WTC11 (cell line): ENCODE results near the gene YWHAH. TPM values are rescaled to one million over a fixed set of nuclear protein-coding genes. Genes with fewer than 3 reads are reported as not detected.

Experiments used
- ATAC-seq: fragments of 200-7000 bp; cut with Tn5 transposase; 2 replicates; pipeline ENCODE4 v1.10.0; 2021; ENCODE audit warnings: mild to moderate bottlenecking, moderate library complexity
- CTCF ChIA-PET: fragments of 300-600 bp; sonication (Branson Sonifier 250); formaldehyde crosslinking; loops from one replicate; lab custom pipeline; 2021; ENCODE audit warnings: antibody characterized with exemption; lab: Charles Lee
- POLR2A ChIA-PET: fragments of 350-600 bp; sonication (Branson Sonifier 250); formaldehyde crosslinking; loops from one replicate; lab custom pipeline; 2021; ENCODE audit warnings: antibody characterized with exemption; lab: Charles Lee
- DNase-seq: peaks from one replicate; pipeline ENCODE4 v3.0.0; 2021; ENCODE audit warnings: low spot score
- H3K27ac Mint-ChIP-seq: 2 replicates; pipeline ENCODE4 v1.8.0; 2021; ENCODE audit warnings: mixed read lengths
- H3K27me3 Mint-ChIP-seq: 2 replicates; pipeline ENCODE4 v1.8.0; 2021; ENCODE audit warnings: low read depth, mild to moderate bottlenecking, moderate library complexity, mixed read lengths
- H3K36me3 Mint-ChIP-seq: 2 replicates; pipeline ENCODE4 v1.8.0; 2021; ENCODE audit warnings: mixed read lengths
- H3K4me1 Mint-ChIP-seq: 2 replicates; pipeline ENCODE4 v1.8.0; 2022; ENCODE audit warnings: mixed read lengths
- H3K4me3 Mint-ChIP-seq: 2 replicates; pipeline ENCODE4 v1.8.0; 2021; ENCODE audit warnings: mild to moderate bottlenecking, moderate library complexity, mixed read lengths
- H3K9me3 Mint-ChIP-seq: 2 replicates; pipeline ENCODE4 v1.8.0; 2021; ENCODE audit warnings: mixed read lengths
- AFF4 ChIP-seq: sonication (generic); formaldehyde crosslinking; IDR thresholded peaks from 2 replicates; pipeline ENCODE4 v1.8.1; 2023; ENCODE audit warnings: mild to moderate bottlenecking, missing genetic modification reagents, borderline replicate concordance
- ATF1 ChIP-seq: sonication (generic); formaldehyde crosslinking; IDR thresholded peaks from 2 replicates; pipeline ENCODE4 v1.8.1; 2023; ENCODE audit warnings: mild to moderate bottlenecking, moderate library complexity, missing genetic modification reagents
- CREM ChIP-seq: sonication (generic); formaldehyde crosslinking; IDR thresholded peaks from 2 replicates; pipeline ENCODE4 v1.8.1; 2022; ENCODE audit warnings: mild to moderate bottlenecking, missing genetic modification reagents, moderate library complexity
- CTCF ChIP-seq: fragments of 200-600 bp; IDR thresholded peaks from 2 replicates; pipeline ENCODE4 v1.8.0; 2022; ENCODE audit warnings: antibody characterized with exemption
- IRF1 ChIP-seq: sonication (generic); formaldehyde crosslinking; IDR thresholded peaks from 2 replicates; pipeline ENCODE4 v1.8.0; 2023; ENCODE audit warnings: missing genetic modification reagents
- MXD4 ChIP-seq: fragments of 250-450 bp; sonication (Bioruptor Pico); IDR thresholded peaks from 2 replicates; pipeline ENCODE4 v1.8.0; 2021; ENCODE audit warnings: mild to moderate bottlenecking, moderate library complexity, borderline replicate concordance
- NFATC4 ChIP-seq: fragments of 250-450 bp; sonication (Bioruptor Pico); IDR thresholded peaks from 2 replicates; pipeline ENCODE4 v1.9.0; 2021; ENCODE audit warnings: mild to moderate bottlenecking
- NFYB ChIP-seq: sonication (generic); formaldehyde crosslinking; conservative IDR thresholded peaks from 2 replicates; pipeline ENCODE4 v1.8.0; 2022; ENCODE audit warnings: low read depth, missing genetic modification reagents
- NR3C1 ChIP-seq: sonication (generic); formaldehyde crosslinking; conservative IDR thresholded peaks from 2 replicates; pipeline ENCODE4 v1.8.1; 2023; ENCODE audit warnings: low read depth, mild to moderate bottlenecking, missing genetic modification reagents
- PRDM15 ChIP-seq: sonication (generic); formaldehyde crosslinking; IDR thresholded peaks from 2 replicates; pipeline ENCODE4 v1.8.0; 2022; ENCODE audit warnings: missing genetic modification reagents
- SMAD4 ChIP-seq: sonication (generic); formaldehyde crosslinking; IDR thresholded peaks from 2 replicates; pipeline ENCODE4 v1.8.0; 2022; ENCODE audit warnings: mild to moderate bottlenecking, missing genetic modification reagents
- STAT6 ChIP-seq: sonication (generic); formaldehyde crosslinking; conservative IDR thresholded peaks from 2 replicates; pipeline ENCODE4 v1.8.1; 2023; ENCODE audit warnings: mild to moderate bottlenecking, low read depth, missing genetic modification reagents, moderate library complexity
- TEAD1 ChIP-seq: sonication (generic); formaldehyde crosslinking; IDR thresholded peaks from 2 replicates; pipeline ENCODE4 v1.8.0; 2022; ENCODE audit warnings: mild to moderate bottlenecking, missing genetic modification reagents
- TEAD4 ChIP-seq: sonication (generic); formaldehyde crosslinking; IDR thresholded peaks from 2 replicates; pipeline ENCODE4 v1.8.0; 2022; ENCODE audit warnings: mild to moderate bottlenecking, missing genetic modification reagents
- ZBTB21 ChIP-seq: sonication (generic); formaldehyde crosslinking; IDR thresholded peaks from 2 replicates; pipeline ENCODE4 v1.8.1; 2023; ENCODE audit warnings: mild to moderate bottlenecking, missing genetic modification reagents, borderline replicate concordance
- ZNF121 ChIP-seq: sonication (generic); formaldehyde crosslinking; IDR thresholded peaks from 2 replicates; pipeline ENCODE4 v1.8.0; 2023; ENCODE audit warnings: missing genetic modification reagents
- ZNF317 ChIP-seq: sonication (generic); formaldehyde crosslinking; IDR thresholded peaks from 2 replicates; pipeline ENCODE4 v1.8.1; 2023; ENCODE audit warnings: low read depth, mild to moderate bottlenecking, moderate library complexity, missing genetic modification reagents, borderline replicate concordance
- total RNA-seq: library from RNA; stranded (reverse); gene quantifications from 3 replicates; pipeline ENCODE4 v1.2.3, GENCODE V29; 2021
- TF ChIP-seq, protein P1 (sequence below): sonication (generic); formaldehyde crosslinking; IDR thresholded peaks from 2 replicates; pipeline ENCODE4 v1.8.1; 2022; ENCODE audit warnings: mild to moderate bottlenecking, missing genetic modification reagents, moderate library complexity, borderline replicate concordance

Gene YWHAH
- total RNA-seq, 1 experiment from 2014 or later, result 203 TPM

DNA sequence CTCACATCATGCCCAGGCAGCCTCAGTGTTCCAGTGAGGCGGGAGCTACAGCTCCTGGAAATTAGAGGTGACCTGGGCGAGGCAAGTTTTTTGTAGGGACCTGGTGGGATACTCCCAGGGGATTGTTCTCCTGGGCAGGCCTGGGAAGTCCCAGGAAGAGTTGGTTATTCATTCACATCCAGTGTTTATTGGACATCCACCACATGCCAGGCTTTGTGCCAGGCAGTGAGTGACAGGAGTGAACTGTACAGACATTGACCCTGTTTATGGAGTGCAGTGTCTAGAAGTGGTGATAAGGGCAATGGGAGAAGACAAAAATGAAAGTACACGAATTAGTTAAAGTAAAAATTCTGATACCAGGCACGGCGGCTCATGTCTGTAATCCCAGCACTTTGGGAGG lies 29.4 kb downstream of the YWHAH start (continued):
- TF ChIP-seq IRF1, result no peak
- no peak for TF ChIP-seq AFF4 (CRISPR knock-in tag)
- no peak for TF ChIP-seq SMAD4
- TF ChIP-seq ZBTB21 (CRISPR knock-in tag), result no peak

GRCh38 chr22:31977141-31977841 lies 33.0 kb downstream of the YWHAH start:
- TF ChIP-seq TEAD1 (no peak), ZNF121 (CRISPR knock-in tag) (peak; percentile 77), ZNF317 (CRISPR knock-in tag) (no peak), CTCF (peak; percentile 67), TEAD4 (CRISPR knock-in tag) (no peak), MXD4 (no peak), CREM (no peak), NR3C1 (CRISPR knock-in tag) (no peak), ATF1 (CRISPR knock-in tag) (no peak), NFATC4 (CRISPR knock-in tag) (no peak)
- H3K9me3 Mint-ChIP-seq, result no peaks in the 10 kb centered on the region
- no peak overlapping the region for H3K4me3 Mint-ChIP-seq
- no peaks in the 10 kb centered on the region; the same call in 1 of the 2 replicates for H3K4me1 Mint-ChIP-seq
- H3K27me3 Mint-ChIP-seq, result no peaks in the 10 kb centered on the region
- ChIA-PET POLR2A (no interaction called here), CTCF (interaction anchor here (0.6 to 4.0 kb wide), 58 partner anchors 9 to 1009 kb away, joined by 3 to 137 read pairs (median 4); partner anchors contain the start of genes PISD and SLC5A1)
- no peaks in the 10 kb centered on the region for H3K36me3 Mint-ChIP-seq
- peak; percentile 98 for ATAC-seq
- H3K27ac Mint-ChIP-seq, result no peak overlapping the region
- peak; percentile 94 for DNase-seq

DNA sequence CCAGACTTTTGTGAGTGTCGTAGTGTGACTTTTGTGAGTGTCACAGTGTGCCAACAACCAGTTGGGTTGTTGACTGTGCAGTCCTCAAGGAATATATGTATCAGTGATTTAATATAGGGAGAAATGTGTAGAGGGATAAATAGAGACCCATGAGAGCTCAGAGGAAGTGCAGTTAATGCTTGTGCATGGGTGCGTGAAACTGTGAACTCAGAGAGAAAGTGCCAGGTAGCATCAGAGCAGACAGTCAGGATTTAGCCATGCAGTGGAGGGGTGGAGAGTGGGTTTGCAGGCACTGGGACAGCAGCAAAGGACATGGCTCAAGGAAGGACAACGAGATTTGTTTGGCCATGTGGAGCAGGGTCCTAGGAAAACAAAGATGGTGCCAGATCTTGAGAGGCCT lies 33.6 kb downstream of the YWHAH start:
- no peaks in the 10 kb centered on the region; the same call in 1 of the 2 replicates for H3K4me1 Mint-ChIP-seq
- H3K27me3 Mint-ChIP-seq, result no peaks in the 10 kb centered on the region
- POLR2A ChIA-PET, result no interaction called here
- no peak overlapping the region for H3K4me3 Mint-ChIP-seq
- no peaks in the 10 kb centered on the region for H3K36me3 Mint-ChIP-seq
- H3K27ac Mint-ChIP-seq, result no peak overlapping the region
- H3K9me3 Mint-ChIP-seq, result no peaks in the 10 kb centered on the region
- ATAC-seq (no peak), DNase-seq (no peak)
- CTCF ChIA-PET, result interaction anchor here (0.6 to 4.0 kb wide), 42 partner anchors 10 to 945 kb away, joined by 3 to 137 read pairs (median 6); partner anchors contain the start of genes PISD and SLC5A1
- TF ChIP-seq IRF1, result no peak
- TF ChIP-seq STAT6 (CRISPR knock-in tag), result no peak
- no peak for TF ChIP-seq NFYB (CRISPR knock-in tag)
- TF ChIP-seq, protein P1, sequence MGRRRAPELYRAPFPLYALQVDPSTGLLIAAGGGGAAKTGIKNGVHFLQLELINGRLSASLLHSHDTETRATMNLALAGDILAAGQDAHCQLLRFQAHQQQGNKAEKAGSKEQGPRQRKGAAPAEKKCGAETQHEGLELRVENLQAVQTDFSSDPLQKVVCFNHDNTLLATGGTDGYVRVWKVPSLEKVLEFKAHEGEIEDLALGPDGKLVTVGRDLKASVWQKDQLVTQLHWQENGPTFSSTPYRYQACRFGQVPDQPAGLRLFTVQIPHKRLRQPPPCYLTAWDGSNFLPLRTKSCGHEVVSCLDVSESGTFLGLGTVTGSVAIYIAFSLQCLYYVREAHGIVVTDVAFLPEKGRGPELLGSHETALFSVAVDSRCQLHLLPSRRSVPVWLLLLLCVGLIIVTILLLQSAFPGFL (CRISPR knock-in tag), result no peak
- no peak for TF ChIP-seq PRDM15 (CRISPR knock-in tag)
